Head of caudate nucleus (tissue), 42 donors: ENCODE data around the gene NLK.
"Not testable (repeated sequence)": the region's sequence is repeated elsewhere in the genome, so short reads cannot be mapped to it uniquely, and the experiment has no call there.

Source experiments
- DNase-seq, 42 donors: peaks; one replicate each; pipeline versions ENCODE4 v3.0.0 to v3.0.0-alpha.2; 2020 to 2021; ENCODE audit warnings: mixed read lengths in 7 of 42
- intact Hi-C: fragments of 100-400 bp; cut with DNase I; formaldehyde crosslinking; loops from one replicate; pipeline ENCODE4 v1.15.0; 2022

Gene NLK

DNA sequence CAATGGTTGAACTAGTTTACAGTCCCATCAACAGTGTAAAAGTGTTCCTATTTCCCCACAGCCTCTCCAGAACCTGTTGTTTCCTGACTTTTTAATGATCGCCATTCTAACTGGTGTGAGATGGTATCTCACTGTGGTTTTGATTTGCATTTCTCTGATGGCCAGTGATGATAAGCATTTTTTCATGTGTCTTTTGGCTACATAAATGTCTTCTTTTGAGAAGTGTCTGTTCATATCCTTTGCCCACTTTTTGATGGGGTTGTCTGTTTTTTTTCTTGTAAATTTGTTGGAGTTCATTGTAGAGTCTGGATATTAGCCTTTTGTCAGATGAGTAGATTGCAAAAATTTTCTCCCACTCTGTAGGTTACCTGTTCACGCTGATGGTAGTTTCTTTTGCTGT is 6.6 kb upstream of the NLK start:
- intact Hi-C loops, DNase-seq: not testable (repeated sequence)

DNA sequence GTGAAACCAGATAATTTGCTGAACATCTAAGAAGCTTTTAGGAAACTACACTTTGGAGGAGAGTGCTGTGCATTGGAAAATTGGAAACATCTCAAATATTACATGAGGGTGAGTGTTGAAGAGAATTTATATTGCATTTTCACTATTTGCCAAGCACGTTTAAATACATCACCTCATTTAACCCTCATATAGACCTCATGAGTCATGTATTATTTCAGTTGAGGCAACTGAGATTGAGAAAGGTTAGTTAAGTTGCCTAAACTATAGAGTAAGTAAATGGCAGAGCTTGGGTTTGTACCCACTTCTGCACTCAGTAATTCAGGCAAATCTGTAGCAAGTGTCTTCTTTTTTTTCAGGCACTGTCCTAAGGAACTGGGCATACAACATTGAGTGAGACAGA is 3.7 kb upstream of the NLK start:
- intact Hi-C loops, result no loop called here
- DNase-seq, result no peak

DNA sequence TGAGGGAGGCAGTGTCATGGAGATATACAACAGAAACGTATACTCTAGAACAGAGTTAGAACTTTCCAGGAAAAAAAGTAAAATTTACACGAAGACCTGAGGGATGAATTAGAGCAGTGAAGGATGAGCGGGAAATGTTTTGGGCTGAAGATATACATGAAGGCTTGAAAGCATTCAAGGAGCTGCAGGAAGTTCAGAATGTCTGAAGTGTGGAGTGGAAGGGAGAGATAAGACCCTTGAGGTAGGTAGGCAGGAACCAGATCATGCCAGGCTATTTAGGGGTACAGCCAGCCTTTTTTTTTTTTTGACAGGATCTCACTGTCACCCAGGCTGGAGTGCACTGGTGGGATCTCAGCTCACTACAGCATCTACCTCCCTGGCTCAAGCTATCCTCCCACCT is 3.2 kb upstream of the NLK start:
- intact Hi-C loops, result no loop called here
- no peak for DNase-seq

DNA sequence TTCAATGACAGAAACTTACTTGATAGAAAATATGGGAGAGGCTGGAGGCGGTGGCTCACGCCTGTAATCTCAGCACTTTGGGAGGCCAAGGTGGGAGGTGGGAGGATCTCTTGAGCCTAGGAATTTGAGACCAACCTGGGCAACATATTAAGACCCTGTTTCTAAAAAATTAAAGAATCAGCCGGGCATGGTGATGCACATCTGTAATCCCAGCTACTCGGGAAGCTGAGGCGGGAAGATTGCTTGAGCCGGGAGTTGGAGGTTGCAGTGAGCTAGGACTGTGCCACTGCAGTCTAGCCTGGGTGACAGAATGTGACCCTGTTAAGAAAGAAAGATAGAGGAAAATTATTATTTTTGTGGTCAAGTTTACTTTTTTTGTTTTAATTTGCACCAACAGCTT is 2.1 kb upstream of the NLK start:
- intact Hi-C loops, result loop anchor here (5.0 kb wide), 1 partner anchor 148 kb away; the partner anchor contains the start of gene LYRM9

DNA sequence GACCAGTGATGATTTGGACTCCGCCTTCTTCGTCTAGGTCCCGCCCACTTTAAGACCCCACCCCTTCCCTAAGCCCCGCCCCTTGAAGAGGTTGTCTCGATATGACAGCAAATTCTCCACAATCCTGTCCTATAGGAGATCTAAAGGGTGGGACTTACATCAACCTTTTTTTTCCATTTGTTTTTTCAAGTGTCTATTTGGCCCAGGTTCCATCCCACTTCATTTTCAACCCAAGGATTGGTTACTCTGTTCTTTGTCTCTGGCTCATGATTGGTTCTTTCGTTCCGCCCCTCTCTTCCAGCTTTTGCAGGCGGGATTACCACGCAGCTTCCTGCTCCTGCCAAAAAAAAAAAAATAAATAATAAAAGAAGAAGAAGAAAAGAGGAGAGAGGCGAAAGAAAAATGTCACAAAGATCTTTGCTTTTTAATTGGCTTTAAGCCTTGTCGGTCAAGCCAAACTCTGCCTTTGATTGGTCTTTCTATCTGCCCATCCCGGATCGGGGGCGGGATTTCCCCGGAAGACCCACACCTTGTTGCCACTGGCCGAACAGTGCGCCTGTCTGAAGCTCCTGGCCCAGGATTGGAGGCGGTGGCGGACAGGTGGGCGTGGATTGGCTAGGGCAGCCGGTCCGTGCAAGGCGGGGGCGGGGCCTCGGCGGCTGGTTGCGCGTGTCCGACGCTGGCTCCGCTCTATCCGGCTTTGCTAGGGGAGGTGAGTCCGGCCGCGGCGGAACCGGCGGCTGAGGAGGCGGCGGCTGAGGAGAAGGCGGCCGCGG is 1.2 kb upstream of the NLK start:
- intact Hi-C loops, result loop anchor here (5.0 kb wide), 1 partner anchor 149 kb away; the partner anchor contains the start of gene LYRM9
- DNase-seq, result peak; percentile 98 to 100 (median 100)

More for the DNA sequence above, 2.1 kb upstream of the NLK start:
- DNase-seq, result peak in 1 of 42 donors; percentile 20

DNA sequence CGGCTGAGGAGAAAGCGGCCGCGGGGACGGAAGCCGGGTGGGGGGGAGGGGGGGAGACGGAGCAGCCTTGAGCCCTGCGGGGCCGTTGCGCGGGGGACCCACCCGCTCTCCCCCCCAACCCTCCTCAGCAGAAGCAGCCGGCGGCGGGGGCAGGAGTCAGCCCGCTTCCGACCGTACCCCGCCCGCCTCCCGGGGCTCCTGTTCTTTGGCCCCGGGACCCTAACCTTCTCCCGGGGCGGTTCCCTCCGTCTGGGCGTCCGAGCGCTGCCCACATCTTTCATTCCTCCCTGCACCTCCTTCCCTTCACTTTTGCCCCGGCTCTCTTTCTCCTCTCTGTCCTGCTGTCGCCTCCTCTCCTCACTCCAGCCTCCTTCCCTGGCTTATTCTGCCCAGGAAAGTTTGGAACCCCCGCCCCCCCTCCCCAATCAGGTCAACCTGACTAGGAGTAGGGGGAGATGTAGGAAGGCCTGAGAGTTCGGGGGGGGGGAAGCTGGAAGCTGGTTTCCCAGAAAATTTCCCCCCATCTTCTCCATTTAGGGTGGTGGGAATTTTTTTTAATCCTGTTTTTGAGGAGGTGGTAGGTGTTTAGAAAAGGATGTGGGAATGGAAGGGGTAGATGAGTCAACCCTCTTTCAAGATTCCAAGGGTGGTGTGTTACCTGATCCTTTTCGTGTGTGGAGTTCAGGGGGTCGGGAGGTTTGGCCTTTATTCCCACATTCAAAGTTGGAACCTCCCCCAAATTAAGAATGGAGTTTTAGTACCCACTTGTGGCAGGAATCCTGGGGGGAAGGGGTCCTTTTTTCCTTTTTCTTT is 427 bp upstream of the NLK start:
- DNase-seq, result no peak
- intact Hi-C loops, result loop anchor here (5.0 kb wide), 1 partner anchor 150 kb away; the partner anchor contains the start of gene LYRM9

DNA sequence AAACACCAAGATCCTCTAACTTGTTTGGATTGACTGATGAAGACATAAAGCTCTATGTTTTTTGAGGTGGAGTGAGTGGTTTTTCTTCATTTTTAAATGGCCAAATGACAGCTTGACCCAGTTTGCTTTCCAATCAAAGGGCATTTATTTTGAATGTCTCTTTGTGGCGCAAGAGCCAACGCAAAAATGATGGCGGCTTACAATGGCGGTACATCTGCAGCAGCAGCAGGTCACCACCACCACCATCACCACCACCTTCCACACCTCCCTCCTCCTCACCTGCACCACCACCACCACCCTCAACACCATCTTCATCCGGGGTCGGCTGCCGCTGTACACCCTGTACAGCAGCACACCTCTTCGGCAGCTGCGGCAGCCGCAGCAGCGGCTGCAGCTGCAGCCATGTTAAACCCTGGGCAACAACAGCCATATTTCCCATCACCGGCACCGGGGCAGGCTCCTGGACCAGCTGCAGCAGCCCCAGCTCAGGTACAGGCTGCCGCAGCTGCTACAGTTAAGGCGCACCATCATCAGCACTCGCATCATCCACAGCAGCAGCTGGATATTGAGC is 329 bp downstream of the NLK start:
- intact Hi-C loops, result loop anchor here (5.0 kb wide), 1 partner anchor 151 kb away; the partner anchor contains the start of gene LYRM9
- no peak for DNase-seq

GRCh38 chr17:28043296-28043695 is 819 bp downstream of the NLK start:
- no peak for DNase-seq
- intact Hi-C loops, result loop anchor here (5.0 kb wide), 1 partner anchor 151 kb away; the partner anchor contains the start of gene LYRM9

DNA sequence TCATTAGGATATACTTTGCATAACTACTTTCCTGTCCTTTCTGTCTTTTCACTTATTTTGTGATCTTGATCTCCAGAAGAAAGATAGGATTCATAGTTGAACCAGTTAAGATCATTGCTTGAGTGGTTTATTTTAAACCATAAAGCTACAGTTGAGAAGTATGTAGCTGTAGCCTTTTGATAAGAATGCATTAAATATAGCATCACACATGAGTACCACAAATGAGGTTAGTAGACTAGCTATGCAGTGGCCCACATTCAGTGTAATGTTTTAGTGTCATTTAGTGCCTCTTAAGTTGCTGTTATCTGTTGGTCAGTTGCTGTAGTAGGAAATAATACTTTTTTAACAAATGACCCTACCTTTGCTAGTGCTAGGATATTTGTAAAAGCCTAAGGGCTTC is 1.3 kb downstream of the NLK start:
- intact Hi-C loops, result loop anchor here (5.0 kb wide), 1 partner anchor 151 kb away; the partner anchor contains the start of gene LYRM9
- DNase-seq, result no peak

DNA sequence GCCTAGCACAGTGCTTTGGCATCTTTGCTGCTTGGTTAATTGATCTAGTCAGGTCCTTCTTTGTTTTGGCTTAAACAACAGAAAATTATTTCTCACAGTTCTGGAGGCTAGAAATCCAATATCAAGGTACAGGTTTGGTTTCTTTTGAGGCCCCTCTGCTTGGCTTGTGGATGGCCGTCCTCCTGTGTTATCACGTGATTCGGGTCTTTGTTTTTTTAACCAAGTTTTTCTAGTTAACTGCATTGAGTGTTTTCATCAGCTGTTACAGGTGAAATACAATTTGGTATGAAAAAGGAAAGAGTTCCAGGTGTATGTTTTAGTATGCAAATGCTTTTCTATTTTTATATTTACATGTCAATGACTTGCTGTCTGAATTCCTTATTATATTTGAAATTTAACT is 2.8 kb downstream of the NLK start:
- intact Hi-C loops, result no loop called here
- no peak for DNase-seq

GRCh38 chr17:28046034-28046825 is 3.8 kb downstream of the NLK start:
- intact Hi-C loops, result no loop called here
- no peak for DNase-seq

DNA sequence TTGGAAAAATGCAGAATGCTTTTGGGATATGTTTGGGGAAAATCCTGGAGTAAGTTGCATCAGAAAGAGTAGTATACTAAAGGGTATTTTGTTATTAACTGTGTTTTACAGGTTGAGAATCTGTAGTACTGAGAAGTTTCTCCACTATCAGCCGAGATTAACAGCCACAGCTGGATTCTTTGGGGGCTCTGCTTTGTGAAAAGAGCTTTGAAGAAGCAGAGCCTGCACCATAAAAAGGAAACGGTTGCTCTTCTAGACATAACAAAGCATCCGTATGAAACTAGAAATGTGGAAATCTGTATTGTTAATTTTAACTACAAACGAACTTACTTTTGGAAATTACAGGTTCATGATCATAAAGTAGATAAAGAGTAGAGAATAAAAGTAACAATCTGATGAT is 5.3 kb downstream of the NLK start:
- intact Hi-C loops, result no loop called here
- no peak for DNase-seq

DNA sequence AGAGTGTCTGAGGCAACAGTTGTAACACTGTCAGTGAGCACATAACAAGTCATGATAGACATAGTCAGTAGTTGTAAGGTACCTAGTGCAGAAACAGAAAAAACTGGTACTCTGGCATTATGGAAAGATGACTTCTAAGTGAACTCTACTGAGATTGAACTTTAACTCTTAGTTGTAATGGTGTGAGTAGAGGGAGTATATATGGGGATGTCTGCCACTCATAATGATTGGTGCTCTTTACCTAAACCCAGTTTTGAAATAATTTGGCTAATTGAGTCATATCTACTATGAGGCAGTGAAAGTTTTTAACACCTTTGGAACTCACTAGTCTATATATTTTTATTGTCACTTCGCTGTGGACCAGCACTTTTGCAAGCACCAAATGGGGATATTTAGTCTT is 6.6 kb downstream of the NLK start:
- intact Hi-C loops, result no loop called here

DNA sequence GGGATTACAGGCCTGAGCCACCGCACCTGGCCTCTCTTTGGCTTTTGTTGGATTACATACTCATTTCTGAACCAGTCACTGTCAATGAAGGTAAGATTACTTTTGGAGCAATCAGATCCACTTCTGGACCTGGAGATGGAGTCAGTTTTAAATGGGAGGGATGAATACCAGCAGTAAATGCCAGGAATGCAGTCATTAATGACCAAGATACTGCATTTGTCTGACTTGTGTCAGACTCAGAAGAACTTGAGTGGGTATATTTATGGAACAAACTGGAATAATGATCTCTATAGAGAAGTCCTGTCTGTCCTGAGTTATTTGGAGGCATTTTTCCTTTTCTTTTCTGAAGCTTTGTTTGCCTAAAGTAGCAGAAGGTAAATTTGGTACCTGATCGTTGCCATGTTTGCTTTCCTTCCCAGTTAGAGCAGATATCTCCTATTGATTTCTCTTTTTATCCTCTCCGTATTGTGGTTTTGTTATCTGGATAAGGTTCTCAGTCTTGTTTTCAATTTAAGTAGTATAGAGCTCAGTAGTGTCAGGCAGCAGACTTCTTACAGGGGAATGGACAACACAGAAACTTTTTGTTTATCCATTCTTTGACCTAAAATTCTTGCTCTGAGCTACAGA is 10.7 kb downstream of the NLK start:
- DNase-seq, result no peak
- intact Hi-C loops, result no loop called here

More for the DNA sequence above, 6.6 kb downstream of the NLK start:
- no peak for DNase-seq

DNA sequence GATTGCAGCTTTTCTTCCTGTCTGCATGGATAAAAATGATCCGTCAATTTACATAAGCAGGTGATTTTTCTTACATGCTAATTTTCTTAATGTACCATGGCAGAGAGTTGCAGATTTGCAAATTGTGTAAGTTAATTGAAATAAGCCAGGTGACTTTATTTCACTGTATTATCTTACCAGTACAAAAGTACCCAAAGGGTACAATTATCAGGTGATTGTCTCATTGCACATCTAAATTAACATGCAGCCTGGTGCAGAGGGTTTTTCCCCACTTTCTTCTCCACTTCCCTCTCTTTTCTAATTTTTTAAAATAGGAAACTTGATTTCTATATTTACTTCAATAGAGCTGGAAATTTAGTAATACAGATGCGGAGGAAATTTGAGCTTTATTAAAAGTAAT is 11.2 kb downstream of the NLK start:
- intact Hi-C loops, result no loop called here

DNA sequence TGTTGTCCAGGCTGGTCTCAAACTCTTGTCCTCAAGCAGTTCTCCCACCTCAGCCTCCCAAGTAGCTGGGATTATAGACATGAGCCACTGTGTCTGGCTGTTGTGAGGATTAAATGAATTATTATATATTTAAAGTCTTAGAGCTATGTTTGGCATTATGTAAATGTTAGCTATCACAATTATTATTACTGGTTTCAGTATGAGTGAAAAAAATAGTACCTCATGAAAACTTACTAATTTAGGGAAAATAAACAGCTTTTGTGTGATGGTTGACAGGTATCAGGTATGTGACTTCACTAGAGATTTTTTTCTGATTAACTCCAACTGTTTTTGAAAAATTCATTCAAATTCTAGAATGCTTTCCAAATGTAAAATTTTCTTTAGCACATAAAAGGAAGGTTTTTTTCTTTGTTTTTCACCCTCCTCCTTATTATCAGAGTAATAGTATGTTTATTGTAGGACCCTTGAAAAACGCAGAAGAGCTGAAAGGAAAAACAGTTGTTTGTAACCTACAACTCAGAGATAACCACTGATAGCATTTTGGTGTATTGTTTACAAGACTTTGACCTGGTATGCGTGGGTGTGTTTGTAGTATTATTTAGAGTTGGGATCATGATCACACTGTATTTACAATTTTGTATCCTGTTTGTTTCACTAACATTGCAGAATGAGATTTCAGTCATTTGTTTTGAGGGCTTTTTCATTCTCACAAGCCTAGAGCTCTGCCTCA is 13.2 kb downstream of the NLK start:
- intact Hi-C loops, result no loop called here
- DNase-seq, result no peak

More for the DNA sequence above, 11.2 kb downstream of the NLK start:
- no peak for DNase-seq

- no peak for DNase-seq
- intact Hi-C loops, result no loop called here
Observed at GRCh38 chr17:28056276-28056620, 13.8 kb downstream of the NLK start.

DNA sequence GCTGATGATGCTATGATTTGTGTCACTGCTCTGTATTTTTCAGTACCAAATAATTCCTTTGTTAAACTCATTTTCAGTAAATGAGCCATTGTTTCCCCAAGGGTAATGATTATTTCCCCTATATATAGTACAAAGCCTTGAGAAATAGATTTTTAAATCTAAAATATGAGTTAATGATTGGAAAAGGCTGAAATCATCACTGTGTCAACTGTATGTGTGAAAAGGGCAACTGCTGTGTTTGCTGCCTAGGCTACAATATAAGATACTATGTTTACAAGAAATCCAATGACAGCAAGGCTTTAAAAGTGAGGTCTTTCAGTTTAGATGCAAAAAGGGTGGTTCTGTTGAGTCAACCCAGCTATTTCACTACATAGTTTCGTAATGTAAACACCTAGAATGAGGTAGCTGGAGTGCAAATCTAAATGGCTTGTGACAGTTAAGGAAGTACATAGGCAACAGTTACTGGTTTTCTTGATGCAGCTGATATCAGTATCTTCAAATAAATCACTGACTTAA is 15.3 kb downstream of the NLK start:
- intact Hi-C loops, result no loop called here
- DNase-seq, result no peak
